Tibial nerve (tissue), 4 donors: Measurements from ENCODE around the gene PSG6.
"Not testable (repeated sequence)": the region's sequence is repeated elsewhere in the genome, so short reads cannot be mapped to it uniquely, and the experiment has no call there.

Experiments
- EP300 ChIP-seq, 2 donors: sonication (generic); formaldehyde crosslinking; IDR thresholded peaks; one replicate each; pipeline ENCODE4 v1.6.1; 2017; ENCODE audit warnings: antibody characterized with exemption in 2 of 2, mild to moderate bottlenecking in 1 of 2
- POLR2A ChIP-seq, 2 donors: fragments of 450-650 bp; IDR thresholded peaks; one replicate each; pipeline ENCODE4 v1.6.1; 2017; ENCODE audit warnings: antibody characterized with exemption in 2 of 2, mild to moderate bottlenecking in 2 of 2, moderate library complexity in 2 of 2
- TF ChIP-seq, protein P1 (sequence below), 5 experiments: fragments of 200-600 bp in 3 of 5; fragments of 450-650 bp in 2 of 5; sonication (generic) in 3 of 5; IDR thresholded peaks; one replicate each; pipeline ENCODE4 v1.5.1; 2016 to 2019; ENCODE audit warnings: antibody characterized with exemption in 5 of 5, mild to moderate bottlenecking in 3 of 5, moderate library complexity in 2 of 5

DNA sequence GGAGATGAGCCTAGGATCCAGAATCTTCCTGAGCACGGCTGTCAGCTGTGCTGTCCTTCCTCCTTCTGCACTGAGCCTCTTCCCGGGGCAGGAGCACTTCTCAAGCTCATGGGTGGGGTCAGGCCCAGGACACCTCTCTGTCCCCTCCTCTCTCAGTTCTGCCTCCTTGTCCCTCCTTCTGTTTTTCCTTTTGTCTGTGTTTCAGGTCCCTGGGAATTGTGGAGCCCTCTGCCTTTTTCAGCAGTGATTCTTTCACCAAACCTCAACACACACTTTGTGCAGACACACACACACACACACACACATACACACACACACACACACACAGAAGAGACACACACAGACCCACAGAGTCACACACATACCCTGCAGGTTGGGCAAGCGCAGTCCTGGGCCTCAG lies 19.4 kb upstream of the PSG6 start, which contains the start of gene PSG7:
- not testable (repeated sequence) for TF ChIP-seq POLR2A, EP300 (IDR thresholded peaks at IDR 0.05)
- TF ChIP-seq, protein P1, sequence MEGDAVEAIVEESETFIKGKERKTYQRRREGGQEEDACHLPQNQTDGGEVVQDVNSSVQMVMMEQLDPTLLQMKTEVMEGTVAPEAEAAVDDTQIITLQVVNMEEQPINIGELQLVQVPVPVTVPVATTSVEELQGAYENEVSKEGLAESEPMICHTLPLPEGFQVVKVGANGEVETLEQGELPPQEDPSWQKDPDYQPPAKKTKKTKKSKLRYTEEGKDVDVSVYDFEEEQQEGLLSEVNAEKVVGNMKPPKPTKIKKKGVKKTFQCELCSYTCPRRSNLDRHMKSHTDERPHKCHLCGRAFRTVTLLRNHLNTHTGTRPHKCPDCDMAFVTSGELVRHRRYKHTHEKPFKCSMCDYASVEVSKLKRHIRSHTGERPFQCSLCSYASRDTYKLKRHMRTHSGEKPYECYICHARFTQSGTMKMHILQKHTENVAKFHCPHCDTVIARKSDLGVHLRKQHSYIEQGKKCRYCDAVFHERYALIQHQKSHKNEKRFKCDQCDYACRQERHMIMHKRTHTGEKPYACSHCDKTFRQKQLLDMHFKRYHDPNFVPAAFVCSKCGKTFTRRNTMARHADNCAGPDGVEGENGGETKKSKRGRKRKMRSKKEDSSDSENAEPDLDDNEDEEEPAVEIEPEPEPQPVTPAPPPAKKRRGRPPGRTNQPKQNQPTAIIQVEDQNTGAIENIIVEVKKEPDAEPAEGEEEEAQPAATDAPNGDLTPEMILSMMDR (IDR thresholded peaks at IDR 0.05) = not testable (repeated sequence)
